GM12878 (cell line): ENCODE data around the gene POC1B. TPM values are rescaled to one million over a fixed set of nuclear protein-coding genes. Genes with fewer than 3 reads are reported as not detected.

Experiments used
- ATAC-seq: fragments of 200-7000 bp; cut with Tn5 transposase; 3 replicates; pipeline ENCODE4 v1.9.1; 2020; ENCODE audit warnings: mild to moderate bottlenecking, moderate library complexity
- BruUV-seq: library from RNA; stranded (reverse); fragments of 400-500 nt; replicated peaks from 2 replicates; lab custom pipeline; 2021; lab: Mats Ljungman, UMichigan
- CTCF ChIA-PET: fragments of 300-600 bp; sonication (Branson Sonifier 250); formaldehyde crosslinking; extraction: SDS; loops from one replicate; lab custom pipeline; 2021; ENCODE audit warnings: inconsistent platforms; lab: Yijun Ruan, JAX
- POLR2A ChIA-PET: fragments of 350-600 bp; formaldehyde crosslinking; extraction: SDS; loops from one replicate; lab custom pipeline; 2021; ENCODE audit warnings: inconsistent platforms; lab: Charles Lee
- RAD21 ChIA-PET: fragments of 300-600 bp; sonication (Branson Sonifier 250); formaldehyde crosslinking; loops from one replicate; lab custom pipeline; 2023; ENCODE audit warnings: antibody characterized with exemption; ENCODE audit not compliant: unreplicated experiment; lab: Charles Lee
- SMC1A ChIA-PET: fragments of 300-600 bp; sonication (Branson Sonifier 250); formaldehyde crosslinking; loops from one replicate; lab custom pipeline; 2023; ENCODE audit not compliant: unreplicated experiment, uncharacterized antibody; lab: Charles Lee
- DNase-seq: peaks from one replicate; pipeline ENCODE4 v3.0.0-alpha.2; 2011; ENCODE audit warnings: low read depth, low spot score
- FAIRE-seq: peaks from 3 replicates; lab custom pipeline; 2011; peaks lifted over from hg19 to GRCh38; lab: Jason Lieb, UNC
- H2AFZ ChIP-seq: 2 replicates; pipeline ENCODE4 v1.6.0; 2011; ENCODE audit warnings: low read depth, low read length, control low read depth; ENCODE audit not compliant: control insufficient read depth
- H3K27ac ChIP-seq: 2 replicates; pipeline ENCODE4 v1.5.1; 2011; ENCODE audit warnings: control low read depth; ENCODE audit not compliant: control insufficient read depth, insufficient read depth
- H3K27me3 ChIP-seq, 2 experiments: replicated peaks in 1 of 2; 2 replicates each; pipeline versions ENCODE4 v1.6.0 to v1.6.1; 2011; ENCODE audit warnings: low read length in 1 of 2; ENCODE audit not compliant: control insufficient read depth in 2 of 2, insufficient read depth in 2 of 2
- H3K36me3 ChIP-seq, 2 experiments: 2 replicates each; pipeline ENCODE4 v1.5.1; 2011; ENCODE audit warnings: low read length in 1 of 2; ENCODE audit not compliant: control insufficient read depth in 2 of 2, insufficient read depth in 2 of 2
- H3K4me1 ChIP-seq: 2 replicates; pipeline ENCODE4 v1.6.1; 2011; ENCODE audit warnings: mild to moderate bottlenecking, low read length, moderate library complexity, mixed read lengths; ENCODE audit not compliant: control insufficient read depth, insufficient read depth
- H3K4me2 ChIP-seq: 2 replicates; pipeline ENCODE4 v1.6.0; 2011; ENCODE audit warnings: control low read depth; ENCODE audit not compliant: control insufficient read depth, insufficient read depth
- H3K4me3 ChIP-seq: fragments of 200-600 bp; sonication (generic); 2 replicates; pipeline ENCODE4 v1.5.1; 2016
- H3K79me2 ChIP-seq: 2 replicates; pipeline ENCODE4 v1.6.0; 2011; ENCODE audit warnings: low read length; ENCODE audit not compliant: control insufficient read depth, insufficient read depth
- H3K9ac ChIP-seq: 2 replicates; pipeline ENCODE4 v1.8.0; 2011; ENCODE audit warnings: low read length, control low read depth, mixed read lengths; ENCODE audit not compliant: control insufficient read depth, insufficient read depth
- H3K9me3 ChIP-seq: replicated peaks from 3 replicates; pipeline ENCODE4 v1.5.1; 2011; ENCODE audit warnings: mild to moderate bottlenecking, low read length; ENCODE audit not compliant: control insufficient read depth, insufficient read depth
- H4K20me1 ChIP-seq: 2 replicates; pipeline ENCODE4 v1.6.0; 2011; ENCODE audit not compliant: control insufficient read depth, insufficient read depth
- DPF2 ChIP-seq: fragments of 450-650 bp; IDR thresholded peaks from 2 replicates; pipeline ENCODE4 v1.6.1; 2017; ENCODE audit warnings: mild to moderate bottlenecking
- E2F4 ChIP-seq: IDR thresholded peaks from 2 replicates; pipeline ENCODE4 v1.6.1; 2012; ENCODE audit warnings: low read depth, low read length, improper control_type of control experiment
- E2F8 ChIP-seq: fragments of 450-650 bp; IDR thresholded peaks from 2 replicates; pipeline ENCODE4 v1.6.1; 2018; ENCODE audit warnings: mild to moderate bottlenecking, low read depth, moderate library complexity; ENCODE audit not compliant: partially characterized antibody
- HDGF ChIP-seq: fragments of 450-650 bp; IDR thresholded peaks from 2 replicates; pipeline ENCODE4 v1.6.1; 2016; ENCODE audit warnings: antibody characterized with exemption
- MEF2B ChIP-seq: fragments of 450-650 bp; IDR thresholded peaks from 2 replicates; pipeline ENCODE4 v1.6.1; 2018; ENCODE audit warnings: mild to moderate bottlenecking, moderate library complexity; ENCODE audit not compliant: partially characterized antibody, poor library complexity, severe bottlenecking
- MLLT1 ChIP-seq: fragments of 450-650 bp; IDR thresholded peaks from 2 replicates; pipeline ENCODE4 v1.6.1; 2016; ENCODE audit warnings: mild to moderate bottlenecking
- NBN ChIP-seq: fragments of 450-650 bp; IDR thresholded peaks from 2 replicates; pipeline ENCODE4 v1.6.1; 2016
- NRF1 ChIP-seq: conservative IDR thresholded peaks from 2 replicates; pipeline ENCODE4 v1.6.1; 2011; ENCODE audit warnings: mild to moderate bottlenecking, low read depth, low read length, improper control_type of control experiment
- PBX3 ChIP-seq: IDR thresholded peaks from 2 replicates; pipeline ENCODE4 v1.6.1; 2011; ENCODE audit warnings: mild to moderate bottlenecking, low read depth, low read length, moderate library complexity; ENCODE audit not compliant: insufficient replicate concordance
- ZNF217 ChIP-seq: fragments of 450-650 bp; IDR thresholded peaks from 2 replicates; pipeline ENCODE4 v1.6.1; 2017; ENCODE audit warnings: antibody characterized with exemption, mild to moderate bottlenecking
- ZNF384 ChIP-seq: IDR thresholded peaks from 2 replicates; pipeline ENCODE4 v1.6.1; 2012; ENCODE audit warnings: low read depth, mild to moderate bottlenecking, low read length, improper control_type of control experiment, borderline replicate concordance
- ZNF687 ChIP-seq: fragments of 450-650 bp; IDR thresholded peaks from 2 replicates; pipeline ENCODE4 v1.6.1; 2017; ENCODE audit warnings: mild to moderate bottlenecking, moderate library complexity
- WGBS: methylation state at CpG from one replicate; pipeline ENCODE4 v1.1.6; 2016; ENCODE audit warnings: low lambda C conversion rate; ENCODE audit not compliant: insufficient replicate concordance, insufficient coverage; ENCODE audit errors: missing lambda C conversion rate; 5-methylcytosine and 5-hydroxymethylcytosine counted together
- in situ Hi-C: fragments of 300-500 bp; cut with MboI; formaldehyde crosslinking; loops from 9 replicates; pipeline ENCODE4 v1.14.3; 2018; ENCODE audit warnings: mixed read lengths
- intact Hi-C: fragments of 100-400 bp; cut with micrococcal nuclease; formaldehyde crosslinking; loops from one replicate; pipeline ENCODE4 v1.14.2; 2022; ENCODE audit not compliant: unreplicated experiment
- polyA plus RNA-seq, 11 experiments: library from polyadenylated mRNA; depleted of rRNA in 4 of 11; unstranded in 6 of 11; stranded (reverse) in 5 of 11; fragments of >200 nt; fragmentation: Nextera tagmentation in 4 of 11; fragmentation: Illumina TruSeq in 1 of 11; extraction: Ambion mirVana in 4 of 11; extraction: Trizol in 1 of 11; gene quantifications; 1 replicate in 1 of 11; 2 replicates in 10 of 11; pipeline versions ENCODE4 v1.2.1 to v1.2.3, GENCODE V29; 2011 to 2016; ENCODE audit warnings: inconsistent platforms in 2 of 11, missing spikeins in 2 of 11, low read depth in 1 of 11
- total RNA-seq, 4 experiments: library from RNA; depleted of rRNA in 3 of 4; stranded (reverse); fragments of >200 nt in 3 of 4; fragmentation: Illumina TruSeq in 1 of 4; extraction: Trizol in 1 of 4; gene quantifications; 2 replicates each; pipeline versions ENCODE4 v1.2.1 to v1.2.3, GENCODE V29; 2013 to 2021

Gene POC1B
- total and polyA plus RNA-seq, 10 of the 15 experiments (the other 5 are each of a cell fraction or from before 2014, with no cell fraction given) = 4.4 to 17.8 (median 11.3) TPM

DNA sequence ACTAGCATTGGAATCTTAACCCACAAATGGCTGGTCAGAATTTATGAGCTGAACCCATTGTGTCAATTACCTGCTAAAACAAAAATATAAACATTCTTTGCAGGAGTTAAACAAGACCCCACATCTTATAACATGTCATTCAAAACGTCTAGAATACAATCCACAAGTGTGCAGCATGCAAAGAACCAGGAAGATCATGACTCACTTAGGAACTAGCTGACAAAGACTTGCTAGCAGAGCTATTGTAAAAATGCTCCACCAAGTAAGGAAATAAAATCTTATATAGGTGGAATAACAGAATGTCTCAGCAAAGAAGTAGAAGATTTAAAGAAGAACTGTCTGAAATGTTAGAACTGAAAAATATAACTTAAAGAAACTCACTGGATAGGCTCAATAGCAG is 26.5 kb upstream of the POC1B start (continued):
- TF ChIP-seq MLLT1 (no peak), ZNF687 (no peak), ZNF217 (no peak), MEF2B (no peak), HDGF (no peak)

GRCh38 chr12:89551747-89552146 is 25.9 kb upstream of the POC1B start:
- no peaks in the 10 kb centered on the region for H4K20me1 ChIP-seq
- no peak overlapping the region for H3K27ac ChIP-seq
- ChIA-PET SMC1A (interaction anchor here (0.7 to 2.1 kb wide), 8 partner anchors 8 to 464 kb away, joined by 3 to 9 read pairs (median 4); no protein-coding TSS in a partner anchor), POLR2A (interaction anchor here (1.0 kb wide), 1 partner anchor 398 kb away, joined by 3 read pairs; no protein-coding TSS in a partner anchor), RAD21 (interaction anchor here (1.3 to 1.4 kb wide), 2 partner anchors 8 to 26 kb away, joined by 3 to 4 read pairs; no protein-coding TSS in a partner anchor), CTCF (interaction anchor here (0.9 to 3.3 kb wide), 6 partner anchors 8 to 551 kb away, joined by 3 to 17 read pairs (median 6); no protein-coding TSS in a partner anchor)
- WGBS = 58% methylated on average over 2 of the region's 2 CpGs
- ATAC-seq (no peak), DNase-seq (no peak), FAIRE-seq (no peak)
- in situ Hi-C loops = no loop called here
- no peaks in the 10 kb centered on the region for H3K4me1 ChIP-seq
- no peaks in the 10 kb centered on the region for H3K79me2 ChIP-seq
- H3K36me3 ChIP-seq = no peaks in the 10 kb centered on the region
- H3K4me2 ChIP-seq = no peak overlapping the region
- H3K9ac ChIP-seq = no peak overlapping the region
- BruUV-seq = no TSS peak
- intact Hi-C loops = no loop called here
- H3K9me3 ChIP-seq = no peaks in the 10 kb centered on the region
- H2AFZ ChIP-seq = no peak overlapping the region
- no peak overlapping the region for H3K4me3 ChIP-seq
- no peaks in the 10 kb centered on the region for H3K27me3 ChIP-seq
- no peak for TF ChIP-seq PBX3
- no peak for TF ChIP-seq ZNF384
- no peak for TF ChIP-seq NRF1
- TF ChIP-seq E2F8 = no peak
- TF ChIP-seq E2F4 = no peak
- no peak for TF ChIP-seq NBN
- TF ChIP-seq DPF2 = no peak
